GM19193 (cell line): ENCODE results near the gene CAMK1D.

Experiments
- POLR2A ChIP-seq: IDR thresholded peaks from 4 replicates; pipeline ENCODE4 v1.6.1; 2011; ENCODE audit not compliant: insufficient read depth, insufficient read length; ENCODE audit errors: extremely low read depth

CAMK1D gene

GRCh38 chr10:12848439-12849173 is 499.3 kb downstream of the CAMK1D start:
- TF ChIP-seq POLR2A, result no peak

GRCh38 chr10:12849319-12850181 is 500.2 kb downstream of the CAMK1D start:
- no peak for TF ChIP-seq POLR2A

GRCh38 chr10:12852687-12853086 is 503.3 kb downstream of the CAMK1D start:
- TF ChIP-seq POLR2A, result no peak

GRCh38 chr10:12854988-12855387 is 505.6 kb downstream of the CAMK1D start:
- TF ChIP-seq POLR2A, result no peak

GRCh38 chr10:12862459-12862858 is 513.1 kb downstream of the CAMK1D start:
- no peak for TF ChIP-seq POLR2A

- no peak for TF ChIP-seq POLR2A
These were observed 518.9 kb downstream of the CAMK1D start for GRCh38 chr10:12868229-12868628.

GRCh38 chr10:12869427-12869826 is 520.1 kb downstream of the CAMK1D start:
- TF ChIP-seq POLR2A, result no peak

- no peak for TF ChIP-seq POLR2A
These were observed 523.2 kb downstream of the CAMK1D start for GRCh38 chr10:12872577-12872976.

- TF ChIP-seq POLR2A, result no peak
These were observed 523.8 kb downstream of the CAMK1D start for GRCh38 chr10:12873172-12873571.

- no peak for TF ChIP-seq POLR2A
These were observed 525.2 kb downstream of the CAMK1D start for GRCh38 chr10:12874501-12874900.

- TF ChIP-seq POLR2A, result no peak
These were observed 525.8 kb downstream of the CAMK1D start for GRCh38 chr10:12875100-12875499.

- no peak for TF ChIP-seq POLR2A
These were observed 526.9 kb downstream of the CAMK1D start for GRCh38 chr10:12876266-12876665.

- no peak for TF ChIP-seq POLR2A
These were observed 527.8 kb downstream of the CAMK1D start for GRCh38 chr10:12877150-12877549.

- TF ChIP-seq POLR2A, result no peak
These were observed 531.1 kb downstream of the CAMK1D start for GRCh38 chr10:12880423-12880822.

- TF ChIP-seq POLR2A, result no peak
These were observed 535.5 kb downstream of the CAMK1D start for GRCh38 chr10:12884851-12885250.
